ENCODE data around the gene RUNX1. TPM values are rescaled to one million over a fixed set of nuclear protein-coding genes. Genes with fewer than 3 reads are reported as not detected.

Gene RUNX1
- polyA plus RNA-seq, 1 of the 3 experiments (the other 2 are of a cell fraction) = 17.1 TPM

- no peaks in the 10 kb centered on the region for H3K9me3 ChIP-seq
- H3K4me3 ChIP-seq (ENCODE audit: low read depth in 2 of 2, low read length in 1 of 2) = no peak overlapping the region
- DNase-seq = no peak
- CTCF ChIA-PET = no interaction called here
- no peak overlapping the region for H3K9ac ChIP-seq
- H3K4me2 ChIP-seq = no peak overlapping the region
- 46% methylated on average over 2 of the region's 2 CpGs for WGBS (ENCODE audit: low lambda C conversion rate)
- TF ChIP-seq EP300 (IDR thresholded peaks at IDR 0.05; ENCODE audit: borderline replicate concordance in 1 of 2, low read depth in 1 of 2, low read length in 1 of 2) (no peak), GATA2 (CRISPR knock-in tag; IDR thresholded peaks at IDR 0.05) (no peak), GABPA (IDR thresholded peaks at IDR 0.05; ENCODE audit: low read depth) (no peak), TCF12 (IDR thresholded peaks at IDR 0.05) (no peak), RXRA (IDR thresholded peaks at IDR 0.05; ENCODE audit: borderline replicate concordance, low read depth) (no peak), RAD21 (IDR thresholded peaks at IDR 0.05; ENCODE audit: low read length) (no peak), NRF1 (IDR thresholded peaks at IDR 0.05; ENCODE audit: low read depth, low read length) (no peak), FOXM1 (IDR thresholded peaks at IDR 0.05; ENCODE audit: low read depth) (no peak), CHD2 (IDR thresholded peaks at IDR 0.05; ENCODE audit: low read length, partially characterized antibody) (no peak), YY1 (IDR thresholded peaks at IDR 0.05; ENCODE audit: low read depth) (no peak)
- H3K36me3 ChIP-seq (replicated peaks in 1 of 2; ENCODE audit: control insufficient read depth in 1 of 2, insufficient read depth in 2 of 2, low read length in 1 of 2) = no peaks in the 10 kb centered on the region
- H4K20me1 ChIP-seq (ENCODE audit: insufficient read depth) = no peaks in the 10 kb centered on the region
- no peaks in the 10 kb centered on the region for H3F3A ChIP-seq (replicated peaks; ENCODE audit: insufficient read depth)
- H3K27me3 ChIP-seq (ENCODE audit: insufficient read depth) = no peaks in the 10 kb centered on the region
- H3K4me1 ChIP-seq (ENCODE audit: control insufficient read depth in 1 of 2, insufficient read depth in 2 of 2, low read depth in 1 of 2, low read length in 1 of 2) = peaks cover 0 to 2% of the 10 kb centered on the region in 2 experiments; a peak in 1 of 4 replicates
- no peaks in the 10 kb centered on the region for H3K79me2 ChIP-seq (ENCODE audit: insufficient read depth)
- H2AFZ ChIP-seq (ENCODE audit: low read depth) = no peak overlapping the region
- no peak overlapping the region for H3K27ac ChIP-seq (ENCODE audit: low read depth in 2 of 2, low read length in 1 of 2)
- POLR2A ChIA-PET = no interaction called here
- no peaks in the 10 kb centered on the region for H3K9me2 ChIP-seq
Observed at GRCh38 chr21:34779860-34780259, 269.2 kb downstream of the RUNX1 start.

- no peaks in the 10 kb centered on the region for H4K20me1 ChIP-seq (ENCODE audit: insufficient read depth)
- no peak overlapping the region for H3K4me3 ChIP-seq (ENCODE audit: low read depth in 2 of 2, low read length in 1 of 2)
- H3K79me2 ChIP-seq (ENCODE audit: insufficient read depth) = no peaks in the 10 kb centered on the region
- no peaks in the 10 kb centered on the region for H3K36me3 ChIP-seq (replicated peaks in 1 of 2; ENCODE audit: control insufficient read depth in 1 of 2, insufficient read depth in 2 of 2, low read length in 1 of 2)
- POLR2A ChIA-PET = no interaction called here
- no peaks in the 10 kb centered on the region; a peak in 1 of 4 replicates for H3K4me1 ChIP-seq (ENCODE audit: control insufficient read depth in 1 of 2, insufficient read depth in 2 of 2, low read depth in 1 of 2, low read length in 1 of 2)
- TF ChIP-seq FOXM1 (IDR thresholded peaks at IDR 0.05; ENCODE audit: low read depth) (no peak), CTCF (IDR thresholded peaks at IDR 0.05) (no peak), USF1 (IDR thresholded peaks at IDR 0.05; ENCODE audit: borderline replicate concordance, low read depth) (no peak), TCF12 (IDR thresholded peaks at IDR 0.05) (no peak), GATA2 (CRISPR knock-in tag; IDR thresholded peaks at IDR 0.05) (no peak), YY1 (IDR thresholded peaks at IDR 0.05; ENCODE audit: low read depth) (no peak), USF2 (IDR thresholded peaks at IDR 0.05; ENCODE audit: borderline replicate concordance, low read depth, low read length) (no peak), NFIC (IDR thresholded peaks at IDR 0.05; ENCODE audit: borderline replicate concordance) (no peak), MAX (IDR thresholded peaks at IDR 0.05; ENCODE audit: low read depth) (no peak), PBX3 (IDR thresholded peaks at IDR 0.05) (no peak), ELF1 (IDR thresholded peaks at IDR 0.05) (no peak), GABPA (IDR thresholded peaks at IDR 0.05; ENCODE audit: low read depth) (no peak)
- H3K9ac ChIP-seq = no peak overlapping the region
- CTCF ChIA-PET = interaction anchor here (3.1 kb wide), 1 partner anchor 30 kb away, joined by 11 read pairs; no protein-coding TSS in a partner anchor
- H3K27me3 ChIP-seq (ENCODE audit: insufficient read depth) = no peaks in the 10 kb centered on the region
- H3K9me3 ChIP-seq = no peaks in the 10 kb centered on the region
- WGBS (ENCODE audit: low lambda C conversion rate) = 83% methylated on average over 7 of the region's 7 CpGs
- no peak overlapping the region for H2AFZ ChIP-seq (ENCODE audit: low read depth)
- no peak for DNase-seq
- H3F3A ChIP-seq (replicated peaks; ENCODE audit: insufficient read depth) = no peaks in the 10 kb centered on the region
- H3K27ac ChIP-seq (ENCODE audit: low read depth in 2 of 2, low read length in 1 of 2) = no peak overlapping the region
- H3K4me2 ChIP-seq = no peak overlapping the region
- H3K9me2 ChIP-seq = no peaks in the 10 kb centered on the region
Observed at GRCh38 chr21:34775793-34776192, 273.3 kb downstream of the RUNX1 start.
